ENCODE data around the gene TEX101. TPM values are rescaled to one million over a fixed set of nuclear protein-coding genes. Genes with fewer than 3 reads are reported as not detected.

The TEX101 gene
- total RNA-seq, 3 donors from 2014 or later: not detected

DNA sequence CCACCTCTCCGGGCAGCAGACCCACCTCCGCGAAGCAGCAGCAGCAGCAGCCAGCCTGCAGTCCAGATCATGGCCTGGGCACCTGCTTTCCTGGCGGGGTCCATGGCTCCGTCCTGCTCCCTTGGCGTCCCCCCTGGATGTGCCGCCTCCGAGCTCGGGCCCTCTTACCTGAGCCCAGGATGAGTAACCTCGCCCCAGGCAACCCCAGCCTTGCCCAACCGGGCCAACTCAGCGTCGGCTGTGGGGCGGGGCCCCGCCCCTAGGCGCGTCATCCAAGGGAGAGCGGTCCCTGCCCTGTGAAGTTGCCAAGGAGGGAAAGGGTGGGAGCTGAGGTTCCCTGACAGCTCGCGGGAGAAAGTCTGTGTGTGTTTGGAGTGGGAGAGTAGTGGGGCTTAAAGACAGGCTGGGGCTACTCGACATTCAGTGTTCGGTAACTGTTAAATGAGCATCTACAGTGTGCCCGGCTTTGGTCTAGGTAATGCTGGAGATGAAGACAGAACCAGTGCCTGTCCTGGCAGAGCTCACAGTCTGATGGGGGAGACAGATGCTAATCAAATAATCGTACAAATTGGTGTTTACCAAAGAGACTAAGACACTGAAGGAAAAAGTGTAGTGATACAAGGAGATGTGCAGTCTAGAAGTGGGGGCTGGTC is 50.9 kb downstream of the TEX101 start, which contains the start of gene LYPD3:
TSS of gene LYPD3 (minus strand) at position 141 of the 653 bp plus-strand sequence. CDS start at position 104, 37 bp downstream.
- Histone ChIP-seq H3K27ac (peak within 1 kb of the TSS; percentile 94 to 95), H3K4me1 (peaks cover 0 to 4% of the 10 kb centered on the region in 2 donors), H3K36me3 (no peaks in the 10 kb centered on the region), H3K4me3 (peak within 1 kb of the TSS; percentile 49 to 84 (median 71)), H3K27me3 (no peaks in the 10 kb centered on the region), H3K9me3 (no peaks in the 10 kb centered on the region)
- intact Hi-C loops (cut with DNase I; ENCODE audit: low total_unique reads): no loop called here
- DNase-seq (ENCODE audit: low spot score in 2 of 2): peak; percentile 89 to 95
- TF ChIP-seq POLR2A (IDR thresholded peaks at IDR 0.05) (no peak), POLR2AphosphoS5 (IDR thresholded peaks at IDR 0.05) (peak in 2 of 3 donors; percentile 16 to 27)
- TF ChIP-seq, protein P1, sequence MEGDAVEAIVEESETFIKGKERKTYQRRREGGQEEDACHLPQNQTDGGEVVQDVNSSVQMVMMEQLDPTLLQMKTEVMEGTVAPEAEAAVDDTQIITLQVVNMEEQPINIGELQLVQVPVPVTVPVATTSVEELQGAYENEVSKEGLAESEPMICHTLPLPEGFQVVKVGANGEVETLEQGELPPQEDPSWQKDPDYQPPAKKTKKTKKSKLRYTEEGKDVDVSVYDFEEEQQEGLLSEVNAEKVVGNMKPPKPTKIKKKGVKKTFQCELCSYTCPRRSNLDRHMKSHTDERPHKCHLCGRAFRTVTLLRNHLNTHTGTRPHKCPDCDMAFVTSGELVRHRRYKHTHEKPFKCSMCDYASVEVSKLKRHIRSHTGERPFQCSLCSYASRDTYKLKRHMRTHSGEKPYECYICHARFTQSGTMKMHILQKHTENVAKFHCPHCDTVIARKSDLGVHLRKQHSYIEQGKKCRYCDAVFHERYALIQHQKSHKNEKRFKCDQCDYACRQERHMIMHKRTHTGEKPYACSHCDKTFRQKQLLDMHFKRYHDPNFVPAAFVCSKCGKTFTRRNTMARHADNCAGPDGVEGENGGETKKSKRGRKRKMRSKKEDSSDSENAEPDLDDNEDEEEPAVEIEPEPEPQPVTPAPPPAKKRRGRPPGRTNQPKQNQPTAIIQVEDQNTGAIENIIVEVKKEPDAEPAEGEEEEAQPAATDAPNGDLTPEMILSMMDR (IDR thresholded peaks at IDR 0.05): no peak

DNA sequence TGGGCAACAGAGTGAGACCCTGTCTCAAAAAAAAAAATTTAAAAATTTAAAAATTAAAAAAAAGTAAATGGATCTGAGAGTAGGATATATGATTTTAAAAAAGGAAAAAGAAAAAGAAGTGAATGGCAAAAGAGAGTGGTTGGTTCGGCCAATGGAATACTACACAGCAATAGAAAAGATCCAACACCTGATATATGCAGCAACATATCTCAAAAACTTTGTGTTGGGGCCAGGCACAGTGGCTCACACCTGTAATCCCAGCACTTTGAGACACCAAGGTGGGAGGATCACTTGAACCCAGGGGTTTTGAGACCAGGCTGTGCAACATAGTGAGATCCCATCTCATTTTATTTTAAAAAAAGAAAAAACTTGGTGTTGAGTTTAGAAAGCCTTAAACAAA is 52.1 kb downstream of the TEX101 start:
- intact Hi-C loops (cut with DNase I; ENCODE audit: low total_unique reads): no loop called here
- Histone ChIP-seq H3K27ac (no peak overlapping the region), H3K27me3 (no peaks in the 10 kb centered on the region), H3K9me3 (no peaks in the 10 kb centered on the region), H3K36me3 (no peaks in the 10 kb centered on the region), H3K4me3 (no peak overlapping the region), H3K4me1 (peaks cover 0 to 4% of the 10 kb centered on the region in 2 donors)
- no peak for TF ChIP-seq POLR2AphosphoS5 (IDR thresholded peaks at IDR 0.05)
- TF ChIP-seq, protein P1 (IDR thresholded peaks at IDR 0.05): no peak
- TF ChIP-seq POLR2A (IDR thresholded peaks at IDR 0.05): no peak
- no peak for DNase-seq (ENCODE audit: low spot score in 2 of 2)

DNA sequence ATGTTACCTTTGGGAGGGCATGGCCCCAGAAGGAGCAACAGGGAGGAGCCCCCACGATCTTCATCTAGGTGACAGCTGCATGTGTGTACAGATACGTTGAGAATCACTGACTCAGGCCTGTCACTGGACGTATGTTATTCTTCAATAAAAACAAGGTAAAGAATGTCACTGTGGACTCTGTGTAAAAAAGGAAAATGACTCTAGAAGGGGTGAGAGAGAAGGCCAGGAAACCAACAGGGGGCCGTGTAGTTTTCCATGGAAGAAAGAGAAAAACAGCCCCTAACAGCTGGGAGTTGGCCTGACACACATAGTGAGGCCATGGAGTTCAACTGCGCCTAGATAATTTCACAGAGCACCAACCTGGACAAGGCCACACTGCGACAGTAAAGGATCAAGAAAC is 52.6 kb downstream of the TEX101 start:
- Histone ChIP-seq H3K27ac (peak overlapping the region in 1 of 2 donors; percentile 50), H3K27me3 (no peaks in the 10 kb centered on the region), H3K4me3 (no peak overlapping the region), H3K36me3 (no peaks in the 10 kb centered on the region), H3K4me1 (peaks cover 0 to 4% of the 10 kb centered on the region in 2 donors), H3K9me3 (no peaks in the 10 kb centered on the region)
- TF ChIP-seq, protein P1 (IDR thresholded peaks at IDR 0.05): no peak
- TF ChIP-seq POLR2AphosphoS5 (IDR thresholded peaks at IDR 0.05): no peak
- no peak for TF ChIP-seq POLR2A (IDR thresholded peaks at IDR 0.05)
- DNase-seq (ENCODE audit: low spot score in 2 of 2): no peak
- intact Hi-C loops (cut with DNase I; ENCODE audit: low total_unique reads): no loop called here

DNA sequence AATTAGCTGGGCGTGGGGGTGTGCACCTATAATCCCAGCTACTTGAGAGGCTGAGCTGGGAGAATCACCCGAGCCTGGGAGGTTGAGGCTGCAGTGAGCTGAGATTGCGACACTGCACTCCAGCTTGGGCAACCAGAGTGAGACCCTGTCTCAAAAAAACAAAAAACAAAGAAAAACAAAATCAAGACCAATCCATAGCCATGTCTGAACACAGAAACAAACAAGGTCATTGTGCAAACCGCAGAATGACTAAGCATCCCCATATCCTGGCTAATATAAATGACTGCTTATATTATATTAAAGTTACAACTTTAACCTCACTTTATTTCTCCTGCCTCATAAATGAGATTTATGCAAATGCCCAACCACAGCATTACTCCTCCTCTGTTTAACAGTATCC is 53.0 kb downstream of the TEX101 start:
- no peak for DNase-seq (ENCODE audit: low spot score in 2 of 2)

More for the DNA sequence above, 53.0 kb downstream of the TEX101 start:
- TF ChIP-seq, protein P1 (IDR thresholded peaks at IDR 0.05): no peak
- H3K4me1 ChIP-seq: peaks cover 0 to 4% of the 10 kb centered on the region in 2 donors
- no peak overlapping the region for H3K4me3 ChIP-seq
- intact Hi-C loops (cut with DNase I; ENCODE audit: low total_unique reads): no loop called here
- H3K27ac ChIP-seq: peak overlapping the region; percentile 29 to 55
- H3K36me3 ChIP-seq: no peaks in the 10 kb centered on the region
- H3K27me3 ChIP-seq: no peaks in the 10 kb centered on the region
- H3K9me3 ChIP-seq: no peaks in the 10 kb centered on the region

Other genes with a start within 250 kb of the TEX101 start
- not detected for gene PSG5, start 228.4 kb upstream of the TEX101 start, total RNA-seq
- 1 to 10 TPM in 1 of 3 donors, not detected in 2; 2.3 TPM for gene PSG4, start 209.3 kb upstream of the TEX101 start, total RNA-seq
- not detected for gene PSG9, start 145.4 kb upstream of the TEX101 start, total RNA-seq
- gene CD177, start 61.2 kb upstream of the TEX101 start, total RNA-seq: under 1 TPM; 0.29 to 0.33 (median 0.32) TPM
- gene LYPD3, start 50.7 kb downstream of the TEX101 start, total RNA-seq: 10 to 100 TPM in 1 of 3 donors, 1 to 10 TPM in 1, not detected in 1; 5.2 to 17.6 TPM
- 10 to 100 TPM in 2 of 3 donors, 1 to 10 TPM in 1; 7.5 to 19.5 (median 15.1) TPM for gene PHLDB3, start 89.9 kb downstream of the TEX101 start, total RNA-seq
- 10 to 100 TPM; 41.6 to 70.1 (median 59.4) TPM for gene ETHE1, start 112.3 kb downstream of the TEX101 start, total RNA-seq
- gene ZNF575, start 118.3 kb downstream of the TEX101 start, total RNA-seq: under 1 TPM; 0.59 to 0.98 (median 0.64) TPM
- gene XRCC1, start 160.6 kb downstream of the TEX101 start, total RNA-seq: 10 to 100 TPM; 21.0 to 30.6 (median 29.0) TPM
- gene PINLYP, start 160.9 kb downstream of the TEX101 start, total RNA-seq: 10 to 100 TPM in 1 of 3 donors, 1 to 10 TPM in 2; 4.5 to 12.5 (median 6.9) TPM
- 10 to 100 TPM; 14.9 to 17.4 (median 16.1) TPM for gene IRGQ, start 181.2 kb downstream of the TEX101 start, total RNA-seq
- 10 to 100 TPM; 14.2 to 18.0 (median 14.8) TPM for gene ZNF576, start 181.7 kb downstream of the TEX101 start, total RNA-seq
- gene SRRM5, start 197.2 kb downstream of the TEX101 start, total RNA-seq: 1 to 10 TPM in 1 of 3 donors, under 1 TPM in 2; 0.32 to 1.6 (median 0.33) TPM
- 10 to 100 TPM; 24.7 to 31.1 (median 28.2) TPM for gene ZNF428, start 204.7 kb downstream of the TEX101 start, total RNA-seq
- gene CADM4, start 225.0 kb downstream of the TEX101 start, total RNA-seq: 10 to 100 TPM in 2 of 3 donors, 1 to 10 TPM in 1; 2.1 to 20.8 (median 18.0) TPM

All from breast epithelium (tissue), 4 donors.